IMR-90 (cell line): ENCODE data around the gene RUNX2. TPM values are rescaled to one million over a fixed set of nuclear protein-coding genes. Genes with fewer than 3 reads are reported as not detected.

ENCODE experiments used
- ATAC-seq: fragments of 200-7000 bp; cut with Tn5 transposase; 2 replicates; pipeline ENCODE4 v1.9.1; 2020; ENCODE audit warnings: low read depth, mild to moderate bottlenecking, moderate library complexity
- BruUV-seq: library from RNA; stranded (reverse); fragments of 400-500 nt; replicated peaks from 2 replicates; lab custom pipeline; 2021; lab: Mats Ljungman, UMichigan
- CTCF ChIA-PET: fragments of 300-600 bp; formaldehyde crosslinking; extraction: SDS; loops from one replicate; lab custom pipeline; 2021; ENCODE audit warnings: antibody characterized with exemption; lab: Yijun Ruan, JAX
- POLR2A ChIA-PET: fragments of 300-600 bp; sonication (Branson Sonifier 250); formaldehyde crosslinking; loops from one replicate; lab custom pipeline; 2022; ENCODE audit warnings: antibody characterized with exemption; ENCODE audit not compliant: unreplicated experiment; lab: Charles Lee
- DNase-seq: peaks from one replicate; pipeline ENCODE4 v3.0.0; 2013
- H2AFZ ChIP-seq: replicated peaks from 2 replicates; pipeline ENCODE3; 2013; ENCODE audit warnings: low read length, mild to moderate bottlenecking; ENCODE audit not compliant: poor library complexity
- H2AK5ac ChIP-seq: 2 replicates; pipeline ENCODE4 v1.6.1; 2013; ENCODE audit warnings: low read depth, low read length, inconsistent platforms
- H2AK9ac ChIP-seq: replicated peaks from 2 replicates; pipeline ENCODE3; 2013; ENCODE audit warnings: mild to moderate bottlenecking, low read depth, low read length, moderate library complexity; ENCODE audit not compliant: poor library complexity
- H2BK120ac ChIP-seq: 2 replicates; pipeline ENCODE4 v1.6.1; 2013; ENCODE audit warnings: low read depth, low read length, inconsistent platforms
- H2BK15ac ChIP-seq: 3 replicates; pipeline ENCODE4 v1.6.1; 2013; ENCODE audit warnings: low read depth, low read length, inconsistent platforms
- H2BK20ac ChIP-seq: 2 replicates; pipeline ENCODE4 v1.6.1; 2013; ENCODE audit warnings: low read depth, mild to moderate bottlenecking, inconsistent platforms, low read length, moderate library complexity
- H2BK5ac ChIP-seq: 2 replicates; pipeline ENCODE4 v1.6.1; 2013; ENCODE audit warnings: mild to moderate bottlenecking, low read depth, low read length, inconsistent platforms; ENCODE audit not compliant: poor library complexity, severe bottlenecking
- H3K14ac ChIP-seq: replicated peaks from 2 replicates; pipeline ENCODE4 v1.6.1; 2013; ENCODE audit warnings: low read depth, low read length, inconsistent platforms
- H3K18ac ChIP-seq: 2 replicates; pipeline ENCODE4 v1.6.1; 2013; ENCODE audit warnings: low read depth, low read length, control low read depth
- H3K23ac ChIP-seq: 2 replicates; pipeline ENCODE4 v1.6.1; 2013; ENCODE audit warnings: low read depth, low read length, inconsistent platforms
- H3K27ac ChIP-seq: 2 replicates; pipeline ENCODE4 v1.5.1; 2013; ENCODE audit warnings: mild to moderate bottlenecking, control low read depth, low read length; ENCODE audit not compliant: insufficient read depth
- H3K27me3 ChIP-seq: 2 replicates; pipeline ENCODE4 v1.6.1; 2013; ENCODE audit warnings: low read length; ENCODE audit not compliant: control insufficient read depth, insufficient read depth
- H3K36me3 ChIP-seq: 2 replicates; pipeline ENCODE4 v1.6.1; 2013; ENCODE audit warnings: low read length, mixed read lengths; ENCODE audit not compliant: control insufficient read depth, insufficient read depth
- H3K4ac ChIP-seq: 2 replicates; pipeline ENCODE4 v1.6.1; 2013; ENCODE audit warnings: low read depth, low read length, inconsistent platforms
- H3K4me1 ChIP-seq: 2 replicates; pipeline ENCODE4 v1.6.1; 2013; ENCODE audit warnings: low read length, mixed read lengths; ENCODE audit not compliant: control insufficient read depth, insufficient read depth
- H3K4me2 ChIP-seq: 2 replicates; pipeline ENCODE4 v1.6.1; 2013; ENCODE audit warnings: low read depth, mild to moderate bottlenecking, control low read depth, low read length, moderate library complexity
- H3K4me3 ChIP-seq: 2 replicates; pipeline ENCODE4 v1.5.1; 2013; ENCODE audit warnings: low read depth, mild to moderate bottlenecking, control low read depth, low read length, moderate library complexity; ENCODE audit not compliant: insufficient read depth
- H3K56ac ChIP-seq: 2 replicates; pipeline ENCODE4 v1.6.1; 2013; ENCODE audit warnings: low read length, inconsistent platforms; ENCODE audit not compliant: insufficient read depth; ENCODE audit errors: extremely low read depth
- H3K79me1 ChIP-seq, 2 experiments: 2 replicates each; pipeline ENCODE4 v1.6.1; 2013; ENCODE audit warnings: low read length in 2 of 2, inconsistent platforms in 1 of 2, low read depth in 1 of 2
- H3K9ac ChIP-seq: 2 replicates; pipeline ENCODE4 v1.6.1; 2013; ENCODE audit warnings: low read depth, low read length, control low read depth
- H3K9me1 ChIP-seq: 2 replicates; pipeline ENCODE4 v1.6.1; 2013; ENCODE audit warnings: low read length, inconsistent platforms; ENCODE audit not compliant: insufficient read depth
- H3K9me3 ChIP-seq: 2 replicates; pipeline ENCODE4 v1.6.1; 2013; ENCODE audit warnings: low read length; ENCODE audit not compliant: control insufficient read depth, insufficient read depth
- H4K20me1 ChIP-seq: 2 replicates; pipeline ENCODE4 v1.6.1; 2013; ENCODE audit warnings: low read length, inconsistent platforms; ENCODE audit not compliant: insufficient read depth
- H4K5ac ChIP-seq: 2 replicates; pipeline ENCODE4 v1.6.1; 2013; ENCODE audit warnings: mild to moderate bottlenecking, low read depth, low read length, control low read depth
- H4K8ac ChIP-seq, 2 experiments: 2 replicates each; pipeline ENCODE4 v1.6.1; 2013; ENCODE audit warnings: low read depth in 2 of 2, low read length in 2 of 2, control low read depth in 1 of 2, inconsistent platforms in 1 of 2
- H4K91ac ChIP-seq: 2 replicates; pipeline ENCODE4 v1.6.1; 2013; ENCODE audit warnings: low read depth, low read length, inconsistent platforms; ENCODE audit not compliant: insufficient read depth
- BHLHE40 ChIP-seq: fragments of 150-350 bp; IDR thresholded peaks from 2 replicates; pipeline ENCODE4 v1.6.1; 2016; ENCODE audit warnings: mild to moderate bottlenecking, low read depth, low read length
- CEBPB ChIP-seq: IDR thresholded peaks from 2 replicates; pipeline ENCODE4 v1.6.1; 2012; ENCODE audit warnings: low read depth, low read length, improper control_type of control experiment
- CHD1 ChIP-seq: IDR thresholded peaks from 2 replicates; pipeline ENCODE4 v1.6.1; 2012; ENCODE audit warnings: low read depth, low read length, improper control_type of control experiment
- ELK1 ChIP-seq: fragments of 150-350 bp; IDR thresholded peaks from 2 replicates; pipeline ENCODE4 v1.6.1; 2016; ENCODE audit warnings: low read depth, mild to moderate bottlenecking, low read length, moderate library complexity, borderline replicate concordance
- FOS ChIP-seq: fragments of 150-350 bp; IDR thresholded peaks from 2 replicates; pipeline ENCODE4 v1.6.1; 2016; ENCODE audit warnings: low read depth, low read length
- MAFK ChIP-seq: IDR thresholded peaks from 2 replicates; pipeline ENCODE4 v1.6.1; 2012; ENCODE audit warnings: low read depth, low read length, improper control_type of control experiment
- MAZ ChIP-seq: IDR thresholded peaks from 2 replicates; pipeline ENCODE4 v1.6.1; 2012; ENCODE audit warnings: low read depth, mild to moderate bottlenecking, low read length, improper control_type of control experiment, moderate library complexity, borderline replicate concordance
- MXI1 ChIP-seq: IDR thresholded peaks from 2 replicates; pipeline ENCODE4 v1.6.1; 2012; ENCODE audit warnings: low read depth, mild to moderate bottlenecking, low read length, moderate library complexity, borderline replicate concordance
- POLR2A ChIP-seq: IDR thresholded peaks from 2 replicates; pipeline ENCODE4 v1.6.1; 2012; ENCODE audit warnings: mild to moderate bottlenecking, low read depth, low read length
- RAD21 ChIP-seq: IDR thresholded peaks from 2 replicates; pipeline ENCODE4 v1.6.1; 2012; ENCODE audit warnings: low read length, improper control_type of control experiment
- RCOR1 ChIP-seq: IDR thresholded peaks from 2 replicates; pipeline ENCODE4 v1.6.1; 2012; ENCODE audit warnings: mild to moderate bottlenecking, low read length, improper control_type of control experiment; ENCODE audit not compliant: insufficient replicate concordance
- SMC3 ChIP-seq: fragments of 150-350 bp; IDR thresholded peaks from 2 replicates; pipeline ENCODE4 v1.6.1; 2016; ENCODE audit warnings: low read depth, mild to moderate bottlenecking, antibody characterized with exemption, low read length, moderate library complexity
- WGBS, 2 experiments: methylation state at CpG; one replicate each; pipeline versions ENCODE4 v1.1.5 to v1.1.7; 2013; ENCODE audit warnings: missing lambda C conversion rate in 2 of 2; ENCODE audit not compliant: insufficient read length in 1 of 2; ENCODE audit errors: extremely low coverage in 2 of 2; 5-methylcytosine and 5-hydroxymethylcytosine counted together
- dilution Hi-C: fragments of 300-500 bp; cut with HindIII; formaldehyde crosslinking; loops from one replicate; pipeline ENCODE4 v1.14.3; 2018; ENCODE audit warnings: low sequenced_read_pairs; ENCODE audit not compliant: unreplicated experiment
- in situ Hi-C: fragments of 300-500 bp; cut with MboI; formaldehyde crosslinking; loops from 3 replicates; pipeline ENCODE4 v1.14.3; 2019; ENCODE audit warnings: low sequenced_read_pairs, inconsistent platforms, mixed read lengths
- intact Hi-C: fragments of 100-400 bp; cut with micrococcal nuclease; formaldehyde crosslinking; loops from 2 replicates; pipeline ENCODE4 v1.10.0; 2022
- polyA plus RNA-seq, 3 experiments: library from polyadenylated mRNA; depleted of rRNA; stranded (reverse); fragments of >200 nt; gene quantifications; 2 replicates each; pipeline ENCODE4 v1.2.3, GENCODE V29; 2012; ENCODE audit warnings: low replicate concordance in 1 of 3
- total RNA-seq: library from RNA; depleted of rRNA; stranded (reverse); fragments of >200 nt; gene quantifications from 2 replicates; pipeline ENCODE4 v1.2.3, GENCODE V29; 2012
- TF ChIP-seq, protein P1 (sequence below): conservative IDR thresholded peaks from 2 replicates; pipeline ENCODE4 v1.5.1; 2012; ENCODE audit warnings: mild to moderate bottlenecking, low read depth, low read length, improper control_type of control experiment
- TF ChIP-seq, protein P2 (sequence below): fragments of 150-350 bp; IDR thresholded peaks from 2 replicates; pipeline ENCODE4 v1.6.1; 2017; ENCODE audit warnings: mild to moderate bottlenecking, antibody characterized with exemption, low read length, low read depth

RUNX2 gene
- total and polyA plus RNA-seq, 2 of the 4 experiments (the other 2 are of a cell fraction), result 2.3 to 4.7 TPM

DNA sequence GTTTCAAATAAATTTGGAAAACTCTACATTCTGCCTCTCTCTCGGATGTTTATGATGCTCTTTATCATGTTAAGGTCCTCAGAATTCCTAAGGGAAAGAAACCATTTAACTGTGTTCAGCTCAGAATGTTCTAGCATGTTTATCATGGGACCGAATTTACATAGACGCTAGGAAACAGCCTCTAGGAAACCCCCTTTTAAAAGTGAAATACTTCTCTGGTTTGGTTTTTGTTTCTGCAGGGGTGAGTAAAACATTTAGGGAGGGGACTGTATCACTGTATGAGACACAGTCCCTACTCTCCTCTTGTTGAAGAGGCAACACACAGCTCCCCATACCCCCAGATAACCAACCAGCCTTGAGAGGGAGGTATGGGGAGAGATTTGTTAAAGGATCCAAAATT, 317.2 kb downstream of the RUNX2 start:
- no peak overlapping the region for H4K91ac ChIP-seq
- H3K56ac ChIP-seq, result no peak overlapping the region
- intact Hi-C loops (no loop called here), in situ Hi-C loops (no loop called here), dilution Hi-C loops (no loop called here)
- no peak overlapping the region for H2AK5ac ChIP-seq
- no peak overlapping the region for H4K5ac ChIP-seq
- H3K9me3 ChIP-seq, result no peaks in the 10 kb centered on the region
- no peaks in the 10 kb centered on the region for H3K36me3 ChIP-seq
- H3K9ac ChIP-seq, result no peak overlapping the region
- no peak overlapping the region for H3K4ac ChIP-seq
- H3K14ac ChIP-seq, result no peak overlapping the region
- no peak overlapping the region for H2BK120ac ChIP-seq
- no peak overlapping the region for H2AK9ac ChIP-seq
- H2BK5ac ChIP-seq, result no peak overlapping the region
- DNase-seq (no peak), ATAC-seq (no peak)
- CTCF ChIA-PET, result no interaction called here
- no peak overlapping the region for H2BK15ac ChIP-seq
- H3K4me3 ChIP-seq, result no peak overlapping the region
- no peak overlapping the region for H4K8ac ChIP-seq
- no peak overlapping the region for H2AFZ ChIP-seq
- WGBS, 2 experiments, result no CpG with 5 or more reads among the region's 3 CpGs
- 0 out of 4 replicates have a peak, but pooled peaks cover 0 to 3% of the 10 kb centered on the region in 2 experiments for H3K79me1 ChIP-seq
- H3K9me1 ChIP-seq, result 0 out of 2 replicates have a peak, but pooled peaks cover 6% of the 10 kb centered on the region
- no peaks in the 10 kb centered on the region; the same call in 1 of the 2 replicates for H3K27me3 ChIP-seq
- no TSS peak for BruUV-seq
- no peak overlapping the region for H3K23ac ChIP-seq
- no peak overlapping the region for H3K18ac ChIP-seq
- no peak overlapping the region for H3K27ac ChIP-seq
- no peaks in the 10 kb centered on the region; the same call in 1 of the 2 replicates for H3K4me1 ChIP-seq
- H3K4me2 ChIP-seq, result no peak overlapping the region
- POLR2A ChIA-PET, result no interaction called here
- TF ChIP-seq RCOR1 (no peak), CEBPB (no peak), RAD21 (no peak), POLR2A (no peak), SMC3 (no peak), FOS (no peak), MAFK (no peak), CHD1 (no peak), ELK1 (no peak), BHLHE40 (no peak), MAZ (no peak), MXI1 (no peak)
- TF ChIP-seq, protein P1, sequence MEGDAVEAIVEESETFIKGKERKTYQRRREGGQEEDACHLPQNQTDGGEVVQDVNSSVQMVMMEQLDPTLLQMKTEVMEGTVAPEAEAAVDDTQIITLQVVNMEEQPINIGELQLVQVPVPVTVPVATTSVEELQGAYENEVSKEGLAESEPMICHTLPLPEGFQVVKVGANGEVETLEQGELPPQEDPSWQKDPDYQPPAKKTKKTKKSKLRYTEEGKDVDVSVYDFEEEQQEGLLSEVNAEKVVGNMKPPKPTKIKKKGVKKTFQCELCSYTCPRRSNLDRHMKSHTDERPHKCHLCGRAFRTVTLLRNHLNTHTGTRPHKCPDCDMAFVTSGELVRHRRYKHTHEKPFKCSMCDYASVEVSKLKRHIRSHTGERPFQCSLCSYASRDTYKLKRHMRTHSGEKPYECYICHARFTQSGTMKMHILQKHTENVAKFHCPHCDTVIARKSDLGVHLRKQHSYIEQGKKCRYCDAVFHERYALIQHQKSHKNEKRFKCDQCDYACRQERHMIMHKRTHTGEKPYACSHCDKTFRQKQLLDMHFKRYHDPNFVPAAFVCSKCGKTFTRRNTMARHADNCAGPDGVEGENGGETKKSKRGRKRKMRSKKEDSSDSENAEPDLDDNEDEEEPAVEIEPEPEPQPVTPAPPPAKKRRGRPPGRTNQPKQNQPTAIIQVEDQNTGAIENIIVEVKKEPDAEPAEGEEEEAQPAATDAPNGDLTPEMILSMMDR, result no peak
- TF ChIP-seq, protein P2, sequence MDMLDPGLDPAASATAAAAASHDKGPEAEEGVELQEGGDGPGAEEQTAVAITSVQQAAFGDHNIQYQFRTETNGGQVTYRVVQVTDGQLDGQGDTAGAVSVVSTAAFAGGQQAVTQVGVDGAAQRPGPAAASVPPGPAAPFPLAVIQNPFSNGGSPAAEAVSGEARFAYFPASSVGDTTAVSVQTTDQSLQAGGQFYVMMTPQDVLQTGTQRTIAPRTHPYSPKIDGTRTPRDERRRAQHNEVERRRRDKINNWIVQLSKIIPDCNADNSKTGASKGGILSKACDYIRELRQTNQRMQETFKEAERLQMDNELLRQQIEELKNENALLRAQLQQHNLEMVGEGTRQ, result no peak
- H2BK20ac ChIP-seq, result no peak overlapping the region
- H4K20me1 ChIP-seq, result no peaks in the 10 kb centered on the region
